ENCODE data around the gene AP5M1. TPM values are rescaled to one million over a fixed set of nuclear protein-coding genes. Genes with fewer than 3 reads are reported as not detected.
"Not testable (repeated sequence)": the region's sequence is repeated elsewhere in the genome, so short reads cannot be mapped to it uniquely, and the experiment has no call there.

The AP5M1 gene
- total RNA-seq, 4 donors from 2014 or later = 16.6 to 30.4 (median 22.8) TPM

DNA sequence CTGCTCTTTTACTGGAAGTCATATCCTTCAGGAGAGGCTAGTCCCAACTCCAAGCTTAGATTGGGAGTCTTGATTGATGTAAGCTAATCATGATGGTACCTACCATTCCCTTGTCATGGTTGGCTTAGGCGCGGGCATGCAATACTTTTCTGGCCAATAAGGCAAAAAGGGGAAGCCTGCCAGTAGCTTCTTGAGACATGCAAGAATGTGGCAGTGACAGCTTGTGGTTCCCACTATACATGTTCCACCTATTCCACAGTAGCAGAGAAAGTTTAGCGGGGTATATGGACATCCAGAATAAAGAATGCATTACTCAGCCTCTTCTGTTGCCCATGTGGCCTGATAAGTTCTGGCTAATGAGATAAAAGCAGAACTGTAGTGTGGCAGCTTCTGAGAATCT lies 55.0 kb downstream of the AP5M1 start:
- Histone ChIP-seq H3K4me3 (no peak overlapping the region), H3K36me3 (no peaks in the 10 kb centered on the region), H3K4me1 (no peaks in the 10 kb centered on the region), H3K9me3 (no peaks in the 10 kb centered on the region), H3K27ac (replicated peaks in 1 of 4) (no peak overlapping the region), H3K27me3 (peaks cover 0 to 2% (median 0%) of the 10 kb centered on the region in 4 donors)
- no peak for TF ChIP-seq EP300 (IDR thresholded peaks at IDR 0.05)
- TF ChIP-seq, protein P1, sequence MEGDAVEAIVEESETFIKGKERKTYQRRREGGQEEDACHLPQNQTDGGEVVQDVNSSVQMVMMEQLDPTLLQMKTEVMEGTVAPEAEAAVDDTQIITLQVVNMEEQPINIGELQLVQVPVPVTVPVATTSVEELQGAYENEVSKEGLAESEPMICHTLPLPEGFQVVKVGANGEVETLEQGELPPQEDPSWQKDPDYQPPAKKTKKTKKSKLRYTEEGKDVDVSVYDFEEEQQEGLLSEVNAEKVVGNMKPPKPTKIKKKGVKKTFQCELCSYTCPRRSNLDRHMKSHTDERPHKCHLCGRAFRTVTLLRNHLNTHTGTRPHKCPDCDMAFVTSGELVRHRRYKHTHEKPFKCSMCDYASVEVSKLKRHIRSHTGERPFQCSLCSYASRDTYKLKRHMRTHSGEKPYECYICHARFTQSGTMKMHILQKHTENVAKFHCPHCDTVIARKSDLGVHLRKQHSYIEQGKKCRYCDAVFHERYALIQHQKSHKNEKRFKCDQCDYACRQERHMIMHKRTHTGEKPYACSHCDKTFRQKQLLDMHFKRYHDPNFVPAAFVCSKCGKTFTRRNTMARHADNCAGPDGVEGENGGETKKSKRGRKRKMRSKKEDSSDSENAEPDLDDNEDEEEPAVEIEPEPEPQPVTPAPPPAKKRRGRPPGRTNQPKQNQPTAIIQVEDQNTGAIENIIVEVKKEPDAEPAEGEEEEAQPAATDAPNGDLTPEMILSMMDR (IDR thresholded peaks at IDR 0.05) = no peak
- no peak for TF ChIP-seq POLR2AphosphoS5 (IDR thresholded peaks at IDR 0.05)
- TF ChIP-seq POLR2A (IDR thresholded peaks at IDR 0.05; ENCODE audit: low read depth) = no peak
- WGBS = 97% methylated on average over 3 of the region's 3 CpGs
- no peak for DNase-seq (ENCODE audit: extremely low spot score)
- intact Hi-C loops (cut with DNase I) = no loop called here

- Histone ChIP-seq H3K36me3 (no peaks in the 10 kb centered on the region), H3K9me3 (peaks cover 0 to under 1% (median under 1%) of the 10 kb centered on the region in 4 donors), H3K4me3 (no peak overlapping the region), H3K27ac (replicated peaks in 1 of 4) (no peak overlapping the region), H3K27me3 (no peaks in the 10 kb centered on the region), H3K4me1 (no peaks in the 10 kb centered on the region)
- intact Hi-C loops (cut with DNase I) = no loop called here
- no peak for TF ChIP-seq POLR2A (IDR thresholded peaks at IDR 0.05; ENCODE audit: low read depth)
- no peak for TF ChIP-seq POLR2AphosphoS5 (IDR thresholded peaks at IDR 0.05)
- TF ChIP-seq, protein P1 (IDR thresholded peaks at IDR 0.05) = no peak
- no peak for TF ChIP-seq EP300 (IDR thresholded peaks at IDR 0.05)
- WGBS = 82% methylated on average over 7 of the region's 7 CpGs
- DNase-seq (ENCODE audit: extremely low spot score) = no peak
Measured at GRCh38 chr14:57326253-57326652, 57.5 kb downstream of the AP5M1 start.

DNA sequence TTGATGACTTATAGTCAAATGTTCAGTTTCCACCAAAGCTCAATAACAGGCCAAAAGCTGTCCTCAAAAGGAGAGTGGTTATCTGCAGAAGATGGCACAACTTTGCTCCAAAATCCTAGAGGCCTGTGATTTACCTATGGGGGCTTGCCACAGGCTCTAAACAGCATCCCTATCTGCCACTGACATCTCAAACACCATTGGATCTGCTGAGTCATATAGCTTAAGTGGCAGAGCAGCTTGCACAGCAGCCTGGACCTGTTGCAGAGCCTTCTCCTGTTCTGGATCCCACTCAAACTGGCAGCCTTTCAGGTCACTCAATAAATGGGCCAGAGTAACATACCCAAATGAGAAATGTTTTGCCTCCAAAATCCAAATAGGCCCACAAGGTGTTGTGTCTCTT lies 61.1 kb downstream of the AP5M1 start:
- Histone ChIP-seq H3K4me1 (no peaks in the 10 kb centered on the region), H3K27me3 (no peaks in the 10 kb centered on the region), H3K4me3 (no peak overlapping the region), H3K9me3 (peaks cover 0 to 11% (median 3%) of the 10 kb centered on the region in 4 donors), H3K36me3 (no peaks in the 10 kb centered on the region), H3K27ac (replicated peaks in 1 of 4) (no peak overlapping the region)
- intact Hi-C loops (cut with DNase I) = no loop called here
- TF ChIP-seq POLR2AphosphoS5 (IDR thresholded peaks at IDR 0.05) (no peak), POLR2A (IDR thresholded peaks at IDR 0.05; ENCODE audit: low read depth) (no peak), EP300 (IDR thresholded peaks at IDR 0.05) (no peak)
- TF ChIP-seq, protein P1 (IDR thresholded peaks at IDR 0.05) = no peak
- DNase-seq (ENCODE audit: extremely low spot score) = no peak

GRCh38 chr14:57332475-57332874 lies 63.7 kb downstream of the AP5M1 start:
- H3K9me3 ChIP-seq = peaks cover 0 to 23% (median 6%) of the 10 kb centered on the region in 4 donors
- intact Hi-C loops (cut with DNase I); H3K4me3 ChIP-seq; DNase-seq (ENCODE audit: extremely low spot score); H3K27ac ChIP-seq (replicated peaks in 1 of 4); H3K27me3 ChIP-seq; H3K36me3 ChIP-seq; H3K4me1 ChIP-seq: not testable (repeated sequence)
- 89% methylated on average over 4 of the region's 4 CpGs for WGBS

DNA sequence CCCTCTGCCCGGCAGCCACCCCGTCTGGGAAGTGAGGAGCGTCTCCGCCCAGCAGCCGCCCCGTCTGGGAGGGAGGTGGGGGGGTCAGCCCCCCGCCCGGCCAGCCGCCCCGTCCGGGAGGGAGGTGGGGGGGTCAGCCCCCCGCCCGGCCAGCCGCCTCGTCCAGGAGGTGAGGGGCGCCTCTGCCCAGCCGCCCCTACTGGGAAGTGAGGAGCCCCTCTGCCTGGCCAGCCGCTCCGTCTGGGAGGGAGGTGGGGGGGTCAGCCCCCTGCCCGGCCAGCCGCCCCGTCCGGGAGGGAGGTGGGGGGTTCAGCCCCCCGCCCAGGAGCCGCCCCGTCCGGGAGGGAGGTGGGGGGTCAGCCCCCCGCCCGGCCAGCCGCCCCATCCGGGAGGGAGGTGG lies 65.0 kb downstream of the AP5M1 start:
- intact Hi-C loops (cut with DNase I); H3K36me3 ChIP-seq; H3K4me3 ChIP-seq; H3K27me3 ChIP-seq; H3K27ac ChIP-seq (replicated peaks in 1 of 4); DNase-seq (ENCODE audit: extremely low spot score); H3K4me1 ChIP-seq: not testable (repeated sequence)
- WGBS = no CpG with 5 or more reads among the region's 31 CpGs
- H3K9me3 ChIP-seq = peaks cover 0 to 23% (median 6%) of the 10 kb centered on the region in 4 donors

- H3K4me3 ChIP-seq; H3K27ac ChIP-seq (replicated peaks in 1 of 4); intact Hi-C loops (cut with DNase I); H3K9me3 ChIP-seq; H3K27me3 ChIP-seq; H3K4me1 ChIP-seq; H3K36me3 ChIP-seq; DNase-seq (ENCODE audit: extremely low spot score): not testable (repeated sequence)
- WGBS = 78% methylated on average over 31 of the region's 34 CpGs
Measured at GRCh38 chr14:57343545-57344297, 75.0 kb downstream of the AP5M1 start.
